WTC11 (cell line): Measurements from ENCODE around the gene CRB1. TPM values are rescaled to one million over a fixed set of nuclear protein-coding genes. Genes with fewer than 3 reads are reported as not detected.

Experiments
- ATAC-seq: fragments of 200-7000 bp; cut with Tn5 transposase; 2 replicates; pipeline ENCODE4 v1.10.0; 2021; ENCODE audit warnings: mild to moderate bottlenecking, moderate library complexity
- CTCF ChIA-PET: fragments of 300-600 bp; sonication (Branson Sonifier 250); formaldehyde crosslinking; loops from one replicate; lab custom pipeline; 2021; ENCODE audit warnings: antibody characterized with exemption; lab: Charles Lee
- POLR2A ChIA-PET: fragments of 350-600 bp; sonication (Branson Sonifier 250); formaldehyde crosslinking; loops from one replicate; lab custom pipeline; 2021; ENCODE audit warnings: antibody characterized with exemption; lab: Charles Lee
- DNase-seq: peaks from one replicate; pipeline ENCODE4 v3.0.0; 2021; ENCODE audit warnings: low spot score
- H3K27ac Mint-ChIP-seq: 2 replicates; pipeline ENCODE4 v1.8.0; 2021; ENCODE audit warnings: mixed read lengths
- H3K27me3 Mint-ChIP-seq: 2 replicates; pipeline ENCODE4 v1.8.0; 2021; ENCODE audit warnings: low read depth, mild to moderate bottlenecking, moderate library complexity, mixed read lengths
- H3K36me3 Mint-ChIP-seq: 2 replicates; pipeline ENCODE4 v1.8.0; 2021; ENCODE audit warnings: mixed read lengths
- H3K4me1 Mint-ChIP-seq: 2 replicates; pipeline ENCODE4 v1.8.0; 2022; ENCODE audit warnings: mixed read lengths
- H3K4me3 Mint-ChIP-seq: 2 replicates; pipeline ENCODE4 v1.8.0; 2021; ENCODE audit warnings: mild to moderate bottlenecking, moderate library complexity, mixed read lengths
- H3K9me3 Mint-ChIP-seq: 2 replicates; pipeline ENCODE4 v1.8.0; 2021; ENCODE audit warnings: mixed read lengths
- CREB1 ChIP-seq: sonication (generic); formaldehyde crosslinking; IDR thresholded peaks from 2 replicates; pipeline ENCODE4 v1.8.0; 2023; ENCODE audit warnings: mild to moderate bottlenecking, missing genetic modification reagents
- ELF4 ChIP-seq: sonication (generic); formaldehyde crosslinking; IDR thresholded peaks from 2 replicates; pipeline ENCODE4 v1.8.1; 2022; ENCODE audit warnings: low read depth, mild to moderate bottlenecking, moderate library complexity, missing genetic modification reagents
- GABPB1 ChIP-seq: sonication (generic); formaldehyde crosslinking; IDR thresholded peaks from 2 replicates; pipeline ENCODE4 v1.8.1; 2023; ENCODE audit warnings: mild to moderate bottlenecking, missing genetic modification reagents
- GTF2I ChIP-seq: fragments of 250-450 bp; sonication (Bioruptor Pico); conservative IDR thresholded peaks from 2 replicates; pipeline ENCODE4 v1.4.0; 2021; ENCODE audit warnings: mild to moderate bottlenecking
- IRF2 ChIP-seq: sonication (generic); formaldehyde crosslinking; IDR thresholded peaks from 2 replicates; pipeline ENCODE4 v1.8.0; 2022; ENCODE audit warnings: low read depth, missing genetic modification reagents, borderline replicate concordance
- MLX ChIP-seq: sonication (generic); formaldehyde crosslinking; IDR thresholded peaks from 2 replicates; pipeline ENCODE4 v1.8.1; 2023; ENCODE audit warnings: mild to moderate bottlenecking, missing genetic modification reagents, moderate library complexity
- STAT6 ChIP-seq: sonication (generic); formaldehyde crosslinking; conservative IDR thresholded peaks from 2 replicates; pipeline ENCODE4 v1.8.1; 2023; ENCODE audit warnings: mild to moderate bottlenecking, low read depth, missing genetic modification reagents, moderate library complexity
- total RNA-seq: library from RNA; stranded (reverse); gene quantifications from 3 replicates; pipeline ENCODE4 v1.2.3, GENCODE V29; 2021
- TF ChIP-seq, protein P1 (sequence below): fragments of 250-450 bp; sonication (Bioruptor Pico); IDR thresholded peaks from 2 replicates; pipeline ENCODE4 v1.9.0; 2021; ENCODE audit warnings: mild to moderate bottlenecking
- TF ChIP-seq, protein P2 (sequence below): sonication (generic); formaldehyde crosslinking; IDR thresholded peaks from 2 replicates; pipeline ENCODE4 v1.8.1; 2022; ENCODE audit warnings: mild to moderate bottlenecking, missing genetic modification reagents, moderate library complexity, borderline replicate concordance
- TF ChIP-seq, protein P3 (sequence below): sonication (generic); formaldehyde crosslinking; IDR thresholded peaks from 2 replicates; pipeline ENCODE4 v1.8.1; 2023; ENCODE audit warnings: mild to moderate bottlenecking, moderate library complexity, missing genetic modification reagents
- TF ChIP-seq, protein P4 (sequence below): sonication (generic); formaldehyde crosslinking; IDR thresholded peaks from 2 replicates; pipeline ENCODE4 v1.8.0; 2023; ENCODE audit warnings: mild to moderate bottlenecking, missing genetic modification reagents
- TF ChIP-seq, protein P5 (sequence below): sonication (generic); formaldehyde crosslinking; IDR thresholded peaks from 2 replicates; pipeline ENCODE4 v1.8.0; 2023; ENCODE audit warnings: missing genetic modification reagents

Gene CRB1
- total RNA-seq, 1 experiment from 2014 or later, result 0.11 TPM

DNA sequence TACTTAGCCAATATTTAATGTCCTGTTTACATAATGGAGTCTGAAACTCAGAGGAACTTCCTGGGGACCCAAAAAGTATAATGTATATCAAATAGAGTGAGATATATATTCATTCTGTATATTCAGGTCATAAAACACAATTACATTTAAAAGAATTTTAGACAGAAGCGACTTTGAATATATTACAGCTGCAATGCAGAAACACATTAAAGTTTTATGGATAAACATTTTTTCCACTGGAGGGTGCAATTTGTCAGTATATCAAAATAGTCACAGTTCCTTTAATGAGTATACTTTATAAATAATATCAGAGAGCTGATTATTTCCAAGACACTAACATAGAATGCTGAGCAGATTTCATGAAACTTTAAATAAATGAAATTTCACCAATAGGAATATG lies 43.9 kb upstream of the CRB1 start:
- Mint-ChIP-seq H3K4me3 (no peak overlapping the region), H3K27me3 (no peaks in the 10 kb centered on the region), H3K4me1 (peaks cover 15% of the 10 kb centered on the region), H3K9me3 (peaks cover 8% of the 10 kb centered on the region; the same call in 1 of the 2 replicates), H3K27ac (no peak overlapping the region), H3K36me3 (no peaks in the 10 kb centered on the region)
- no peak for DNase-seq
- no peak for ATAC-seq
- ChIA-PET POLR2A (no interaction called here), CTCF (interaction anchor here (1.4 kb wide), 1 partner anchor 132 kb away, joined by 3 read pairs; no protein-coding TSS in a partner anchor)
- no peak for TF ChIP-seq MLX (CRISPR knock-in tag)
- TF ChIP-seq STAT6 (CRISPR knock-in tag), result no peak
- TF ChIP-seq ELF4 (CRISPR knock-in tag), result no peak
- TF ChIP-seq GABPB1 (CRISPR knock-in tag), result no peak
- no peak for TF ChIP-seq GTF2I (CRISPR knock-in tag)

GRCh38 chr1:197225611-197226010 lies 42.4 kb upstream of the CRB1 start:
- no peak for DNase-seq
- H3K27ac Mint-ChIP-seq, result no peak overlapping the region
- no peaks in the 10 kb centered on the region for H3K27me3 Mint-ChIP-seq
- H3K4me1 Mint-ChIP-seq, result peaks cover 14% of the 10 kb centered on the region
- H3K4me3 Mint-ChIP-seq, result no peak overlapping the region
- no peaks in the 10 kb centered on the region for H3K36me3 Mint-ChIP-seq
- no peak for ATAC-seq
- TF ChIP-seq, protein P1, sequence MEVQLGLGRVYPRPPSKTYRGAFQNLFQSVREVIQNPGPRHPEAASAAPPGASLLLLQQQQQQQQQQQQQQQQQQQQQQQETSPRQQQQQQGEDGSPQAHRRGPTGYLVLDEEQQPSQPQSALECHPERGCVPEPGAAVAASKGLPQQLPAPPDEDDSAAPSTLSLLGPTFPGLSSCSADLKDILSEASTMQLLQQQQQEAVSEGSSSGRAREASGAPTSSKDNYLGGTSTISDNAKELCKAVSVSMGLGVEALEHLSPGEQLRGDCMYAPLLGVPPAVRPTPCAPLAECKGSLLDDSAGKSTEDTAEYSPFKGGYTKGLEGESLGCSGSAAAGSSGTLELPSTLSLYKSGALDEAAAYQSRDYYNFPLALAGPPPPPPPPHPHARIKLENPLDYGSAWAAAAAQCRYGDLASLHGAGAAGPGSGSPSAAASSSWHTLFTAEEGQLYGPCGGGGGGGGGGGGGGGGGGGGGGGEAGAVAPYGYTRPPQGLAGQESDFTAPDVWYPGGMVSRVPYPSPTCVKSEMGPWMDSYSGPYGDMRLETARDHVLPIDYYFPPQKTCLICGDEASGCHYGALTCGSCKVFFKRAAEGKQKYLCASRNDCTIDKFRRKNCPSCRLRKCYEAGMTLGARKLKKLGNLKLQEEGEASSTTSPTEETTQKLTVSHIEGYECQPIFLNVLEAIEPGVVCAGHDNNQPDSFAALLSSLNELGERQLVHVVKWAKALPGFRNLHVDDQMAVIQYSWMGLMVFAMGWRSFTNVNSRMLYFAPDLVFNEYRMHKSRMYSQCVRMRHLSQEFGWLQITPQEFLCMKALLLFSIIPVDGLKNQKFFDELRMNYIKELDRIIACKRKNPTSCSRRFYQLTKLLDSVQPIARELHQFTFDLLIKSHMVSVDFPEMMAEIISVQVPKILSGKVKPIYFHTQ (CRISPR knock-in tag), result no peak
- TF ChIP-seq, protein P2, sequence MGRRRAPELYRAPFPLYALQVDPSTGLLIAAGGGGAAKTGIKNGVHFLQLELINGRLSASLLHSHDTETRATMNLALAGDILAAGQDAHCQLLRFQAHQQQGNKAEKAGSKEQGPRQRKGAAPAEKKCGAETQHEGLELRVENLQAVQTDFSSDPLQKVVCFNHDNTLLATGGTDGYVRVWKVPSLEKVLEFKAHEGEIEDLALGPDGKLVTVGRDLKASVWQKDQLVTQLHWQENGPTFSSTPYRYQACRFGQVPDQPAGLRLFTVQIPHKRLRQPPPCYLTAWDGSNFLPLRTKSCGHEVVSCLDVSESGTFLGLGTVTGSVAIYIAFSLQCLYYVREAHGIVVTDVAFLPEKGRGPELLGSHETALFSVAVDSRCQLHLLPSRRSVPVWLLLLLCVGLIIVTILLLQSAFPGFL (CRISPR knock-in tag), result no peak
- TF ChIP-seq CREB1 (CRISPR knock-in tag) (no peak), IRF2 (CRISPR knock-in tag) (no peak)
- TF ChIP-seq, protein P3, sequence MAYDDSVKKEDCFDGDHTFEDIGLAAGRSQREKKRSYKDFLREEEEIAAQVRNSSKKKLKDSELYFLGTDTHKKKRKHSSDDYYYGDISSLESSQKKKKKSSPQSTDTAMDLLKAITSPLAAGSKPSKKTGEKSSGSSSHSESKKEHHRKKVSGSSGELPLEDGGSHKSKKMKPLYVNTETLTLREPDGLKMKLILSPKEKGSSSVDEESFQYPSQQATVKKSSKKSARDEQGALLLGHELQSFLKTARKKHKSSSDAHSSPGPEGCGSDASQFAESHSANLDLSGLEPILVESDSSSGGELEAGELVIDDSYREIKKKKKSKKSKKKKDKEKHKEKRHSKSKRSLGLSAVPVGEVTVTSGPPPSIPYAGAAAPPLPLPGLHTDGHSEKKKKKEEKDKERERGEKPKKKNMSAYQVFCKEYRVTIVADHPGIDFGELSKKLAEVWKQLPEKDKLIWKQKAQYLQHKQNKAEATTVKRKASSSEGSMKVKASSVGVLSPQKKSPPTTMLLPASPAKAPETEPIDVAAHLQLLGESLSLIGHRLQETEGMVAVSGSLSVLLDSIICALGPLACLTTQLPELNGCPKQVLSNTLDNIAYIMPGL (CRISPR knock-in tag), result no peak
- TF ChIP-seq, protein P4, sequence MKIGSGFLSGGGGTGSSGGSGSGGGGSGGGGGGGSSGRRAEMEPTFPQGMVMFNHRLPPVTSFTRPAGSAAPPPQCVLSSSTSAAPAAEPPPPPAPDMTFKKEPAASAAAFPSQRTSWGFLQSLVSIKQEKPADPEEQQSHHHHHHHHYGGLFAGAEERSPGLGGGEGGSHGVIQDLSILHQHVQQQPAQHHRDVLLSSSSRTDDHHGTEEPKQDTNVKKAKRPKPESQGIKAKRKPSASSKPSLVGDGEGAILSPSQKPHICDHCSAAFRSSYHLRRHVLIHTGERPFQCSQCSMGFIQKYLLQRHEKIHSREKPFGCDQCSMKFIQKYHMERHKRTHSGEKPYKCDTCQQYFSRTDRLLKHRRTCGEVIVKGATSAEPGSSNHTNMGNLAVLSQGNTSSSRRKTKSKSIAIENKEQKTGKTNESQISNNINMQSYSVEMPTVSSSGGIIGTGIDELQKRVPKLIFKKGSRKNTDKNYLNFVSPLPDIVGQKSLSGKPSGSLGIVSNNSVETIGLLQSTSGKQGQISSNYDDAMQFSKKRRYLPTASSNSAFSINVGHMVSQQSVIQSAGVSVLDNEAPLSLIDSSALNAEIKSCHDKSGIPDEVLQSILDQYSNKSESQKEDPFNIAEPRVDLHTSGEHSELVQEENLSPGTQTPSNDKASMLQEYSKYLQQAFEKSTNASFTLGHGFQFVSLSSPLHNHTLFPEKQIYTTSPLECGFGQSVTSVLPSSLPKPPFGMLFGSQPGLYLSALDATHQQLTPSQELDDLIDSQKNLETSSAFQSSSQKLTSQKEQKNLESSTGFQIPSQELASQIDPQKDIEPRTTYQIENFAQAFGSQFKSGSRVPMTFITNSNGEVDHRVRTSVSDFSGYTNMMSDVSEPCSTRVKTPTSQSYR (CRISPR knock-in tag), result no peak
- TF ChIP-seq, protein P5, sequence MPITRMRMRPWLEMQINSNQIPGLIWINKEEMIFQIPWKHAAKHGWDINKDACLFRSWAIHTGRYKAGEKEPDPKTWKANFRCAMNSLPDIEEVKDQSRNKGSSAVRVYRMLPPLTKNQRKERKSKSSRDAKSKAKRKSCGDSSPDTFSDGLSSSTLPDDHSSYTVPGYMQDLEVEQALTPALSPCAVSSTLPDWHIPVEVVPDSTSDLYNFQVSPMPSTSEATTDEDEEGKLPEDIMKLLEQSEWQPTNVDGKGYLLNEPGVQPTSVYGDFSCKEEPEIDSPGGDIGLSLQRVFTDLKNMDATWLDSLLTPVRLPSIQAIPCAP, result no peak
- POLR2A ChIA-PET, result no interaction called here
- peaks cover 8% of the 10 kb centered on the region; the same call in 1 of the 2 replicates for H3K9me3 Mint-ChIP-seq
- CTCF ChIA-PET, result no interaction called here
